ENCODE measurements around the gene LTBP3.

LTBP3 gene

DNA sequence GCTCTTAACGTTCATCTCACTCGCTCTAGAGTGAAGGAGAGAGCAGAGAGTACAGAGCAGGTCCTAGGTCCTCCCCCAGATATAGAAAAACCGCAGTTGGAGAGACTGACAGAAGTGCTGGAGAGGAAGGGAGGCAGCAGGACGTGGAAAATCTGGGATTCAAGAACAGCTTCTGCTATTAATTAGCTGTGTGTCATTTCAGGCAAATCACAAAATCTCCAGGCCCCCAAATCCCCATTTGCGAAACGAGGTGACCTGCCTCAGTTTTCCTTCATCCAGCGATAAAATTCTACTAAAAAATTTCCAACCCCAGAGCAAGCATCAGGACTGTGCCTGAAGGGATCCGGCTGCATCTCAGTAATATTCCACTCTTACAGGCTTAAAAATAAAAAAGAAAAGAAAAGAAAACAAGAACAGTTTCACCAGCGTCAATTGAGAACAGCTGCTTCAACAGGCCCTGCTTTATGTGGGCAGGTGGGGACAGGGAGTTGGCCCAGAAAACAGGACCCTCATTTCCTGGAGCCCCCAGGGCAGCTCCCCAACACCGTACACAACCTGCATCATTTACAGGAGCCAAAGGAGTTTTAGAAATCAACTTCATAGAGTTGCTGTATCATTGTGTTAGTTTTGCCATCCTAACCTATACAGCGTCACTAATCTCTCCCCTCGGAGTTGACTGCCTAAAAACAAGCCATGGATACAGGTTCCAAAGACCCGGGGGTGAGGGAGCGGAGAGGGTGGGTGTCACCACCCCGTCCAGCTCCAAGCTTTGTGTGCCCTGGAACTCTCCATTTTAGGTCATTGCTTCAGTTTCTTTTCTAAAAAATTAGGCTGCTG, 61.6 kb downstream of the LTBP3 start:
- DNase-seq (ENCODE audit: low spot score) = peak; percentile 80

DNA sequence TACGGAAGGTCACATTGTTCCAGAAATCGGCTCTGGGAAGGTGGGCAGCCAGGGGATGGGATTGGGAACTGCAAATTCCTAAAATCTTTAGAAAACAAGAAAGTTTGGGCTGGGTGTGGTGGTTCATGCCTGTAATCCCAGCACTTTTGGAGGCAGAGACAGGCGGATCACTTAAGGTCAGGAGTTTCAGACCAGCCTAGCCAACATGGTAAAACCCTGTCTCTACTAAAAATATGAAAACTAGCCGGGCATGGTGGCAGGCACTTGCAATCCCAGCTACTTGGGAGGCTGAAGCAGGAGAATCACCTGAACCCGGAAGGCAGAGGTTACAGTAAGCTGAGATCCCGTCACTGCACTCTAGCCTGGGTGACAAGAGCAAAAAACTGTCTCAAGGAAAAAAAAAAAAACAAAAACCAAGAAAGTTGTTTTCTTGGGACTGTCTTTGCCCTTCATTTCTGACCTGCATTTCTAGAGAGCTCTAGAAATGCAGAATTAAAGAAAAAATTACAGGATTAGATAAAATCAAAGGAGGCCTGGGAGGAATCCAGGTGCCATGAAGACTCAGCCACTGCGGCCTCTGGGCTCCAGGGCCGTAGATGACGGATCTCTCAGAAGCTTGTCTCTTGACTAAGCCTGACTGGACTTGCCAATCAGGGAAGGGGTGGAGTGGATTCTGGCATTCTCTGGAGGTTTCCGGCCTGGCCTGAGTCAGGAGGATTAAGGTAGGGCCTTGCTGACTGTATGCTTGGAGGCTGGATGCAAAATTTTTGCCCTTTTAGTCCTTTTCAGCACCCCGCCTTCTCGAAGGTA, 64.6 kb downstream of the LTBP3 start:
- DNase-seq (ENCODE audit: low spot score) = no peak

DNA sequence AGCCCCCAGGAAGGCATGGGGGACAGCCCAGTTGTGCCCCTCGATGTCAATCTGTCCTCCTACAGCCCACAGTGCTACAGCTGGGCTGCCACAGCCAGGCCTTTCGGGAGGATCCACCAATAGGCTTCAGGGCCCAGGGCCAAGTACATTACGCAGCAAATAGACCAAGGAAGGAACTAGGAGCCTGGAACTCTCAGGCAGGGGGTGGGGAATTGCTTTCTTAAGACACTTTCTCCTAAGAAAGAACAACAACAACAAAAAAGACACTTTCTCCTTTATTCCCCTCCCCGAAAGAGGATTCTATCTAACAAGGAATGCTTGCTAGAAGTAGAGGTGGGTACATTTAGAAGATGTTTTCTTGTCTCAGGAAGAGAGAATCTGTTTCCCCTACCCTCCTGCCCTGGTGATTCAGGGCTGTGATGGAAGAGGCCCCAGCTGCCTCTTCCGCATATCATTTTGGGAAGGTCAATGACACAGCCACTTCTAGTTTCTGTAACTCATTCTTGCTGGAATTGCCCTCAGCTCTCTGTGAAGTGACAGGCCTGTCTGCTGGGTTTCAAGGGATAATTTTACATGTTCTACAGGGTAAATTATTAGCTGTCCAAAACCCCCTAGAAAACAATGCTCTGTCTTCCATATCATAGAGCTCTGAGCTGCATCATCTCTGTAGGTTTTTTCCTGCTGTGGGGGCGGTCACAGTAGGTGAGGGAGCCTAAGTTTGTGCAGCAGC, 65.4 kb downstream of the LTBP3 start:
- DNase-seq (ENCODE audit: low spot score) = peak; percentile 82

DNA sequence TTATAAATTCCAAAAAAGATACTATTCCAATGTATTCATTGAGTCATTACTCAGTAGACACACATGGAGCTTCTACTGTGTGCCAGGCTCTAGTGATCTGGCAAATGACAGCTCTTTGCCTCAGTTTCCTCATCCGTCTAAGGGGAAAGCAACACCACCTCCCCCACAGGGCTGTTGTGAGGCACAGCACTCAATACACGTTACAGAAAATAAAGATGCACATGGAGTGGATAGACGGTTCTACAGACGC, 65.8 kb downstream of the LTBP3 start:
- DNase-seq (ENCODE audit: low spot score) = no peak

DNA sequence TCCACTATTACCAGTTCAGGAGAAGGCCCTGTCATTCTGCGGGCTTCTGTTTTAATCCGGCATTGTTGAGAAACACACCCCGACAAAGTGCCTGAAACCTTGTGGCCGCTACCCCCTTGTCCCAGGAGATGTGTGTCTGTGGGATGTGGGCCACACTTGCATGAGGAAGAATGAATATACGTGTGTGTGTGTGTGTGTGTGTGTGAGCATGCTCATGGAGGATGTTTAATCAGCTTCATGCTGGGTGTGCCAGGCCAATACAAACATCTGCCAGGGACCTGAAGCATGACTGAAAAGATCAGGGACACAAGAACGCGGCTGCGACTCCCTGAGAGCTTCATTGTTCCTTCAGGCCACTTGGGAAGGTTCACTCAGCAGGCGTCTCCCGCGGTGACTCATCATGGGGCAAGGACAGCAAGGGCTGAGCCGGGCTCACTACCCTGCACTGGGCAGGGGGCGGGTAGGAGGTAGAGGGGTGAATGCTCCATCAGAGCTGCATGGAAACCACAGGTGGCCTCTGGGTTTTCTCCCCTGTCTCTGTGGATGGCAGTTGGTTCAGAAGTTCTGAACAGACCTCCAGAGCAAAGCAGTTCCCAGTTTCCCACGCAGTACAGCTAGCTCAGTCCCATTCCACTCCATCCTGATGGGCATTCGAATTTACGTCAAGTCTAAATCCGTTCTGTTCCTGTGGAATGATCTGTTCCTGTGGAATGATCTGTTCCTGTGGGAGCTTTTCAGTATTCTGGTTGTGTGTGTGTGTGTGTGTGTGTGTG, 66.4 kb downstream of the LTBP3 start:
- peak; percentile 61 for DNase-seq (ENCODE audit: low spot score)

DNA sequence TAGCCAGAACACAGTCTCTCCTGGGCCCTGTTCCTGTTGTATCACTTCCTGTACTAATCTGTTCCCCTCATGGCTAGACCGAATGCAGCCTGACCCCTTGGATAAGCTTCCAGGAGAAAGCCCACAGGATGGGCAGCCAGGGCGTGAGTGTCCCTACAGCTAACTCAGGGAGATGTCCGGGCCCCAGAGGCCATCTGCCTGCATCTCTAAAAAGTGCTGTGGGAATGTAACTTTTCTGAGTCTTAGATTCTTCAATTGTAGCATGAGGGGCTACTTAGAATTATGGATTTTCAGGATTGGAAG, 67.0 kb downstream of the LTBP3 start:
- DNase-seq (ENCODE audit: low spot score) = no peak

DNA sequence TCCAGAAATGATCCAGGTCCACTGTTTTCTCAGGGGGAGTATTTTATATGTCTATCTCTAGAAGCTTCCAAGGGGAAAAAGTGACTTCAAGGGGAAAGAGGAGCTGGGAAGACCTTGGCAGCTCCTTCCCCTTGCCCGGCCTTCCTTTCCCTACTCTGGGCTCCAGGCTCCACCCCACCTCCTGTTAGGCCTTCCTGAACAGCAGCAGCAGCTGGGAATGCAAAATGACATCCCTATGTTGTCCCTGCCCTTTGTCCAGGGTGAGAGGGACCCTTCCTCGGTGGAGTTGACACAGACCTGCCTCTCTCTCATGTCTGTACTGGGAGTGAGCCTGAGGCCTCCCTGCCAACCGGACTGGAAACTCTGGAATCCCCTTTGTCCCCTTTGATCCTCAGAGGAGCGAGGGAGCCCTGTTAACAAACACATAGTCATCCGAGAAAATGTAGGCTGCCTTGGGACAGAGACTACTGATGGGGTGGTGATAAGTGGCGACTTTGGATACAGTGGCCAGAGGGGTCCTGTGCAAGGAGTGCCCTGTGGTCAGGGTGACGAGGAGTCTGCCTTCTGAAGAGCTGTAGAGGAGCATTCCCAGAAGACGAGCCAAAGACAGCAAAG, 68.3 kb downstream of the LTBP3 start:
- DNase-seq (ENCODE audit: low spot score) = no peak

DNA sequence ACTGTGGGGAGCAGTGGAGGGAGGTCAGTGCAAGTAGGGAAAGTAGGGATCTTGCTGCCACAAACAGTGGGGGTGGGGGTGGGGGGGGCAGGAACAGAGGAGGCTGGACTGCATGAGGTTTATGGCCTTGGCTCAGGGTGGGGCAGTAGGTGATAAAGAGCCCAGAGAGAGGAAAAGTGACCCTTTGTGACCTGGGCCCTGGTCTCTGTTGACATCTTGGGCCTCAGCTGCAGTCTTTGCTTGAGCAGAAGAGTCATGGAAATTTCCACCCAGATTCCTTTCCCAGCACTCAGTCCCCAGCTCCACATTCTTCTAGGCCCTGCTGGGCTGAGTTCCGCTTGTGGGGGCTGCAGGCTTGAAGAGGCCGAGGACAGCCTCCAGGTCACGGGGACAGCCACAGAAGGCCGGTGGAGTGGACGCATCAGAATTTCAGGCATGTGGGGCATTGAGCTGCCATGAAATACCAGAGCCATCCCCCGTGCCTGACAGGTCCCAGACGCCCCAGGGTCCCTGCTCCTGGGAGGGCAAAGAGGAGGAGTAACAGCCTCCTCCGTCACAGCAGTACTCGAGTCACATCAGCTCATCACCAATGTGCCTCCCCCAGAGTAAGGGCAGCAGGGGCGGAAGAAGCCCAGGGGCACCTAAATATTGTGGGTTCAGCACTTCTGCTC, 69.0 kb downstream of the LTBP3 start:
- peak; percentile 71 for DNase-seq (ENCODE audit: low spot score)
